Chondrocyte (in vitro differentiated cells): Measurements from ENCODE around the gene SLC22A12. TPM values are rescaled to one million over a fixed set of nuclear protein-coding genes. Genes with fewer than 3 reads are reported as not detected.
A peak's percentile ranks its signal among the peaks of the same experiment; 100 is the strongest.

Experiments used
- DNase-seq: peaks from one replicate; pipeline ENCODE4 v3.0.0; 2021; ENCODE audit warnings: mixed read lengths, low spot score
- H3K27ac Mint-ChIP-seq: one replicate; pipeline ENCODE4 v1.8.0; 2021; ENCODE audit warnings: mild to moderate bottlenecking, moderate library complexity, mixed read lengths; ENCODE audit not compliant: unreplicated experiment
- H3K27me3 Mint-ChIP-seq: 2 replicates; pipeline ENCODE4 v1.8.0; 2021; ENCODE audit warnings: low read depth, mixed read lengths
- H3K36me3 Mint-ChIP-seq: 2 replicates; pipeline ENCODE4 v1.8.0; 2021; ENCODE audit warnings: low read depth, mixed read lengths
- H3K4me1 Mint-ChIP-seq: 2 replicates; pipeline ENCODE4 v1.8.0; 2021; ENCODE audit warnings: low read depth, mild to moderate bottlenecking, mixed read lengths
- H3K4me3 Mint-ChIP-seq: one replicate; pipeline ENCODE4 v1.8.0; 2021; ENCODE audit warnings: mild to moderate bottlenecking, moderate library complexity, mixed read lengths; ENCODE audit not compliant: unreplicated experiment
- H3K9me3 Mint-ChIP-seq: 2 replicates; pipeline ENCODE4 v1.8.0; 2021; ENCODE audit warnings: low read depth, mixed read lengths
- CTCF ChIP-seq: fragments of 200-600 bp; sonication (generic); IDR thresholded peaks from 2 replicates; pipeline ENCODE4 v1.5.0; 2021; ENCODE audit warnings: antibody characterized with exemption, mild to moderate bottlenecking, moderate library complexity
- long read RNA-seq: library from polyadenylated mRNA; stranded (forward); transcript quantifications from one replicate; pipeline ENCODE4 v2.0.0, GENCODE V29; 2021
- total RNA-seq: library from RNA; stranded (reverse); gene quantifications from 3 replicates; pipeline ENCODE4 v1.2.1, GENCODE V29; 2021

The SLC22A12 gene
- total RNA-seq: not detected in 3 replicates
- long read RNA-seq: 0 reads

GRCh38 chr11:64590763-64591221 lies at the start of gene SLC22A12:
Gene SLC22A12, plus strand, starts transcription at chr11:64591220. Its CDS starts 337 bp downstream, at chr11:64591557.
- DNase-seq: peak; percentile 57
- Mint-ChIP-seq H3K4me1 (peaks cover 8% of the 10 kb centered on the region), H3K36me3 (peaks cover 10% of the 10 kb centered on the region), H3K4me3 (no peak within 1 kb of the TSS), H3K27me3 (peaks cover 29% of the 10 kb centered on the region), H3K9me3 (peaks cover 16% of the 10 kb centered on the region), H3K27ac (no peak within 1 kb of the TSS)
- TF ChIP-seq CTCF: no peak

- H3K36me3 Mint-ChIP-seq: no peaks in the 10 kb centered on the region
- H3K27me3 Mint-ChIP-seq: peaks cover 12% of the 10 kb centered on the region
- peak; percentile 86 for DNase-seq
- no peak overlapping the region for H3K4me3 Mint-ChIP-seq
- H3K9me3 Mint-ChIP-seq: peaks cover 6% of the 10 kb centered on the region
- no peak overlapping the region for H3K27ac Mint-ChIP-seq
- no peak for TF ChIP-seq CTCF
- no peaks in the 10 kb centered on the region for H3K4me1 Mint-ChIP-seq
Measured at GRCh38 chr11:64542172-64543125, 48.6 kb upstream of the SLC22A12 start.

- H3K36me3 Mint-ChIP-seq: no peaks in the 10 kb centered on the region
- H3K9me3 Mint-ChIP-seq: peaks cover 6% of the 10 kb centered on the region
- peaks cover 12% of the 10 kb centered on the region for H3K27me3 Mint-ChIP-seq
- DNase-seq: no peak
- H3K27ac Mint-ChIP-seq: no peak overlapping the region
- TF ChIP-seq CTCF: no peak
- no peak overlapping the region for H3K4me3 Mint-ChIP-seq
- H3K4me1 Mint-ChIP-seq: no peaks in the 10 kb centered on the region
Measured at GRCh38 chr11:64543818-64544217, 47.2 kb upstream of the SLC22A12 start.

- no peak overlapping the region for H3K27ac Mint-ChIP-seq
- DNase-seq: peak; percentile 25
- no peaks in the 10 kb centered on the region for H3K36me3 Mint-ChIP-seq
- peaks cover 6% of the 10 kb centered on the region for H3K9me3 Mint-ChIP-seq
- no peak for TF ChIP-seq CTCF
- H3K4me3 Mint-ChIP-seq: no peak overlapping the region
- no peaks in the 10 kb centered on the region for H3K4me1 Mint-ChIP-seq
- peaks cover 12% of the 10 kb centered on the region for H3K27me3 Mint-ChIP-seq
Measured at GRCh38 chr11:64544616-64545296, 46.3 kb upstream of the SLC22A12 start.

GRCh38 chr11:64545619-64546018 lies 45.4 kb upstream of the SLC22A12 start:
- H3K27ac Mint-ChIP-seq: no peak overlapping the region
- TF ChIP-seq CTCF: no peak
- no peak for DNase-seq
- no peaks in the 10 kb centered on the region for H3K36me3 Mint-ChIP-seq
- no peak overlapping the region for H3K4me3 Mint-ChIP-seq
- peaks cover 6% of the 10 kb centered on the region for H3K9me3 Mint-ChIP-seq
- H3K27me3 Mint-ChIP-seq: peaks cover 14% of the 10 kb centered on the region
- H3K4me1 Mint-ChIP-seq: no peaks in the 10 kb centered on the region
